Astrocyte (in vitro differentiated cells and primary cell): ENCODE measurements around the gene HMCN2.

ENCODE experiments used
- EZH2 ChIP-seq: IDR thresholded peaks from 2 replicates; pipeline ENCODE4 v1.6.1; 2012; ENCODE audit warnings: mild to moderate bottlenecking, low read length, inconsistent platforms; ENCODE audit not compliant: insufficient read depth
- TF ChIP-seq, protein P1 (sequence below): IDR thresholded peaks from 2 replicates; pipeline ENCODE4 v1.5.1; 2011; ENCODE audit warnings: low read depth, mild to moderate bottlenecking, inconsistent platforms, low read length, moderate library complexity; ENCODE audit not compliant: insufficient read depth

DNA sequence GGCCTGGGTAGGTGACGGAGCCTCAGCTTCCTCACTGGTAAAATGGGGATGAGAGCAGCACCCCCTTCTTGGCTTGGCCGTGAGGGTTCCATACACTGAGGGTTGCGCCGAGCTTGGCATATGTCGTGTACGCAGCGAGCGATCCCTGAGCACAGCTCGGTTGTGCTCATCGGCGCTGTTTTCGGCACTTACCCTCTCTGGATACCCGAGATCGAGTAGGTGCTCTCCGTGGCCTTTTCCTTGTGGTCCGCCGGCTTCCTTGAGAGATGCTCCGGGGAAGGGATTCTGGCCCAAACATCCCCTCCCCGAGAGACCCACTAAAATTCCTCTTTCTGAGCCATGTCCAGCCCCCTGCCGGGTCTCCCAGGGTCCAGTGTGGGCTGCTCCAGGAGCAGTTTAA is 40.0 kb upstream of the HMCN2 start:
- TF ChIP-seq, protein P1, sequence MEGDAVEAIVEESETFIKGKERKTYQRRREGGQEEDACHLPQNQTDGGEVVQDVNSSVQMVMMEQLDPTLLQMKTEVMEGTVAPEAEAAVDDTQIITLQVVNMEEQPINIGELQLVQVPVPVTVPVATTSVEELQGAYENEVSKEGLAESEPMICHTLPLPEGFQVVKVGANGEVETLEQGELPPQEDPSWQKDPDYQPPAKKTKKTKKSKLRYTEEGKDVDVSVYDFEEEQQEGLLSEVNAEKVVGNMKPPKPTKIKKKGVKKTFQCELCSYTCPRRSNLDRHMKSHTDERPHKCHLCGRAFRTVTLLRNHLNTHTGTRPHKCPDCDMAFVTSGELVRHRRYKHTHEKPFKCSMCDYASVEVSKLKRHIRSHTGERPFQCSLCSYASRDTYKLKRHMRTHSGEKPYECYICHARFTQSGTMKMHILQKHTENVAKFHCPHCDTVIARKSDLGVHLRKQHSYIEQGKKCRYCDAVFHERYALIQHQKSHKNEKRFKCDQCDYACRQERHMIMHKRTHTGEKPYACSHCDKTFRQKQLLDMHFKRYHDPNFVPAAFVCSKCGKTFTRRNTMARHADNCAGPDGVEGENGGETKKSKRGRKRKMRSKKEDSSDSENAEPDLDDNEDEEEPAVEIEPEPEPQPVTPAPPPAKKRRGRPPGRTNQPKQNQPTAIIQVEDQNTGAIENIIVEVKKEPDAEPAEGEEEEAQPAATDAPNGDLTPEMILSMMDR, result no peak
- no peak for TF ChIP-seq EZH2
